Karpas-422 (cell line): Measurements from ENCODE around the gene SLMAP. TPM values are rescaled to one million over a fixed set of nuclear protein-coding genes. Genes with fewer than 3 reads are reported as not detected.
A peak's percentile ranks its signal among the peaks of the same experiment; 100 is the strongest.

Experiments
- DNase-seq: peaks from one replicate; pipeline ENCODE4 v3.0.0-alpha.2; 2015
- H2AFZ ChIP-seq: fragments of 200-600 bp; sonication (generic); 2 replicates; pipeline ENCODE4 v1.6.1; 2014; ENCODE audit warnings: antibody characterized with exemption, low read length, mixed read lengths
- H3K27ac ChIP-seq: fragments of 200-600 bp; sonication (generic); 2 replicates; pipeline ENCODE4 v1.5.1; 2014; ENCODE audit warnings: mild to moderate bottlenecking, low read length, moderate library complexity
- H3K27me3 ChIP-seq: fragments of 200-600 bp; sonication (generic); 2 replicates; pipeline ENCODE4 v1.6.1; 2014; ENCODE audit warnings: low read length, mixed read lengths
- H3K36me3 ChIP-seq: fragments of 200-600 bp; sonication (generic); 2 replicates; pipeline ENCODE4 v1.6.1; 2014; ENCODE audit warnings: low read length, mixed read lengths; ENCODE audit not compliant: insufficient read depth
- H3K4me1 ChIP-seq: fragments of 200-600 bp; sonication (generic); 2 replicates; pipeline ENCODE4 v1.6.1; 2014; ENCODE audit warnings: mild to moderate bottlenecking, low read length, mixed read lengths
- H3K4me2 ChIP-seq: fragments of 200-600 bp; sonication (generic); 2 replicates; pipeline ENCODE4 v1.6.1; 2014; ENCODE audit warnings: low read length, low read depth, mild to moderate bottlenecking; ENCODE audit not compliant: poor library complexity, severe bottlenecking
- H3K4me3 ChIP-seq: fragments of 200-600 bp; sonication (generic); 2 replicates; pipeline ENCODE4 v1.5.1; 2014; ENCODE audit warnings: mild to moderate bottlenecking, antibody characterized with exemption, low read length, mixed read lengths
- H3K79me2 ChIP-seq: fragments of 200-600 bp; sonication (generic); 2 replicates; pipeline ENCODE4 v1.6.1; 2014; ENCODE audit warnings: mild to moderate bottlenecking, low read length, mixed read lengths
- H3K9ac ChIP-seq: fragments of 200-600 bp; sonication (generic); 2 replicates; pipeline ENCODE4 v1.6.0; 2014; ENCODE audit warnings: low read length
- H3K9me2 ChIP-seq: fragments of 200-600 bp; sonication (generic), shearing (Covaris generic); replicated peaks from 2 replicates; pipeline ENCODE4 v1.6.0; 2014; ENCODE audit warnings: mild to moderate bottlenecking, low read length, moderate library complexity; ENCODE audit not compliant: insufficient read depth
- H3K9me3 ChIP-seq: fragments of 300-700, 200-600 bp; sonication (generic); 2 replicates; pipeline ENCODE4 v1.6.1; 2014; ENCODE audit warnings: low read length, mixed read lengths
- H4K20me1 ChIP-seq: fragments of 200-600 bp; sonication (generic); 2 replicates; pipeline ENCODE4 v1.6.1; 2014; ENCODE audit warnings: mild to moderate bottlenecking, antibody characterized with exemption, low read length, low read depth; ENCODE audit not compliant: insufficient read depth
- total RNA-seq: library from RNA; depleted of rRNA; stranded (reverse); fragments of >200 nt; shearing (Covaris generic); gene quantifications from 2 replicates; pipeline ENCODE4 v1.2.3, GENCODE V29; 2014; ENCODE audit warnings: low replicate concordance; rRNA removed

SLMAP gene
- 44.8 and 63.6 TPM in 2 replicates for total RNA-seq

GRCh38 chr3:57755741-57756527 lies at the start of gene SLMAP:
Gene SLMAP, plus strand, starts transcription at chr3:57756309. Its CDS starts 1,343 bp downstream, at chr3:57757652.
- H3K4me2 ChIP-seq = peak within 1 kb of the TSS; percentile 80
- no peaks in the 10 kb centered on the region for H3K9me2 ChIP-seq
- H3K36me3 ChIP-seq = peaks cover 11% of the 10 kb centered on the region; the same call in 1 of the 2 replicates
- no peaks in the 10 kb centered on the region for H3K9me3 ChIP-seq
- H3K79me2 ChIP-seq = peaks cover 48% of the 10 kb centered on the region
- DNase-seq = peak; percentile 98
- peak within 1 kb of the TSS; percentile 48; the same call in 1 of the 2 replicates for H3K27ac ChIP-seq
- H3K9ac ChIP-seq = peak within 1 kb of the TSS; percentile 93
- H2AFZ ChIP-seq = peak within 1 kb of the TSS; percentile 99
- no peaks in the 10 kb centered on the region for H3K27me3 ChIP-seq
- peaks cover 7% of the 10 kb centered on the region; the same call in 1 of the 2 replicates for H4K20me1 ChIP-seq
- H3K4me1 ChIP-seq = peaks cover 33% of the 10 kb centered on the region
- peak within 1 kb of the TSS; percentile 79 for H3K4me3 ChIP-seq

DNA sequence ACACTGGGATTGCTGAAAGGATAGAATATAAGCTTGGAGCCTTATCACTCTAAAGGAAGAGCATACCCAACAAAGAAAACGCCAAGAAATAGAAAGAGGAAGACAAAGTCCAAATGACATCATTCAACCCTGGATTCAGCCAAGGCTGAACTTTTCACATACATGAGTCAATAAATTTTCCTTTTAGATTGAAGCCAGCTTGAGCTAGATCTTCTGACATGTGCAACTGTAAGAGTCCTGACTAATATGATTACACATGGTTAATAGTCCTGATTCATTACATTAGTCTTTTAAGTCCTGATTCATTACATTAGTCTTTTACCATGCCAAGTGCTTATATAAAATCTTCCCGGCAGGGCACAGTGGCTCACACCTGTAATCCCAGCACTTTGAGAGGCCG lies 49.6 kb upstream of the SLMAP start:
- Histone ChIP-seq H3K27ac (no peak overlapping the region), H2AFZ (no peak overlapping the region), H4K20me1 (no peaks in the 10 kb centered on the region), H3K4me1 (no peaks in the 10 kb centered on the region), H3K4me3 (no peak overlapping the region), H3K4me2 (no peak overlapping the region), H3K36me3 (no peaks in the 10 kb centered on the region), H3K27me3 (no peaks in the 10 kb centered on the region), H3K9me2 (no peaks in the 10 kb centered on the region), H3K9ac (no peak overlapping the region), H3K9me3 (no peaks in the 10 kb centered on the region), H3K79me2 (no peaks in the 10 kb centered on the region)
- no peak for DNase-seq

DNA sequence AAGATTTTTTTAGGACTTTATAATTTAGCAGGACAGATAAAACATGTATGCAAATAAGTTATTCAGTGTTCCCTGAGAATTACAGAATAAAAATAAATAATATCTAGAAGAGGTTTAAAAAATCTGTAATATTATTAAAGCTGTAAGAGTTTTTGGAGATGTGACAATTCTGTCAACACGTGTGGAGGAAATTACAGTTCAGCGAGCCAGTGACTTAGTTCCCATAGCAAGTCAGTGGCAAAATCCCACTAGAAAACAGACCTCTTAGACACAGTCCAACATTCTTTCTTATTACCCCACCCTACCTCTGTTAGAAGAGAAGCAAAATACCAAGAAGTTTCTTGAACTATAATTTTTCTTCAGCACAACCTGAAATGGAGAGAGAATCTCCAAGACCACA lies 47.1 kb upstream of the SLMAP start:
- Histone ChIP-seq H2AFZ (no peak overlapping the region), H3K9me2 (no peaks in the 10 kb centered on the region), H3K27ac (no peak overlapping the region), H3K4me2 (no peak overlapping the region), H3K4me3 (no peak overlapping the region), H3K9me3 (no peaks in the 10 kb centered on the region), H3K27me3 (no peaks in the 10 kb centered on the region), H3K36me3 (no peaks in the 10 kb centered on the region), H3K9ac (no peak overlapping the region), H4K20me1 (no peaks in the 10 kb centered on the region), H3K4me1 (no peaks in the 10 kb centered on the region), H3K79me2 (no peaks in the 10 kb centered on the region)
- DNase-seq = no peak

DNA sequence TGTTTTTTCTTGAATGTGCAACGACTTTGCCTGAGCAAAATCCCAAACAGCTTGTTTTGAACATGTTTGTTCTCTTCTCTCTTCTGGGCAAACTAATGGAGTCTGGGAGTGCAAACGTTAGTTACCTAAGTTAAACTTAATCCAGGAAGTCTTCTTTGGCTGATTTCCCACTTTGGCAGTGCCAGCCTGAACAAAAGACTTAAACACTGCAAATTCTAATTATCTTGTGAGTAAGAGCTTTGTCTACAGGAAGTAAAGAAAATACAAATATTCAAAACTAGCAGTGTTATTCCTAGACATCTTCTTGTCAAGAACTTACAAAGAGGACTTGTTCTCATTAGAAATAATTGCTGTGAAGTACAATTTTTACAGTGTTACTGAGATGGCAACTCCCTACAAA lies 46.5 kb upstream of the SLMAP start:
- H3K9me3 ChIP-seq = no peaks in the 10 kb centered on the region
- no peak overlapping the region for H3K9ac ChIP-seq
- DNase-seq = no peak
- no peak overlapping the region for H2AFZ ChIP-seq
- no peak overlapping the region for H3K4me3 ChIP-seq
- H4K20me1 ChIP-seq = no peaks in the 10 kb centered on the region
- H3K79me2 ChIP-seq = no peaks in the 10 kb centered on the region
- H3K4me2 ChIP-seq = no peak overlapping the region
- no peaks in the 10 kb centered on the region for H3K4me1 ChIP-seq
- no peak overlapping the region for H3K27ac ChIP-seq
- H3K9me2 ChIP-seq = no peaks in the 10 kb centered on the region
- H3K36me3 ChIP-seq = no peaks in the 10 kb centered on the region
- no peaks in the 10 kb centered on the region for H3K27me3 ChIP-seq

GRCh38 chr3:57715686-57716085 lies 40.4 kb upstream of the SLMAP start:
- no peak for DNase-seq
- no peak overlapping the region for H3K9ac ChIP-seq

GRCh38 chr3:57717205-57717868 lies 38.8 kb upstream of the SLMAP start:
- H4K20me1 ChIP-seq = no peaks in the 10 kb centered on the region
- H3K4me1 ChIP-seq = no peaks in the 10 kb centered on the region
- no peak for DNase-seq
- no peak overlapping the region for H3K4me2 ChIP-seq
- no peaks in the 10 kb centered on the region for H3K36me3 ChIP-seq
- no peak overlapping the region for H3K27ac ChIP-seq
- no peaks in the 10 kb centered on the region for H3K9me2 ChIP-seq
- no peak overlapping the region for H2AFZ ChIP-seq
- H3K4me3 ChIP-seq = no peak overlapping the region
- H3K27me3 ChIP-seq = no peaks in the 10 kb centered on the region
- no peak overlapping the region for H3K9ac ChIP-seq
- H3K79me2 ChIP-seq = no peaks in the 10 kb centered on the region
- no peaks in the 10 kb centered on the region for H3K9me3 ChIP-seq

More at GRCh38 chr3:57715686-57716085, 40.4 kb upstream of the SLMAP start:
- Histone ChIP-seq H3K79me2 (no peaks in the 10 kb centered on the region), H3K27ac (no peak overlapping the region), H4K20me1 (no peaks in the 10 kb centered on the region), H3K9me3 (no peaks in the 10 kb centered on the region), H3K4me1 (no peaks in the 10 kb centered on the region), H3K27me3 (no peaks in the 10 kb centered on the region), H2AFZ (no peak overlapping the region), H3K36me3 (no peaks in the 10 kb centered on the region), H3K9me2 (no peaks in the 10 kb centered on the region), H3K4me2 (no peak overlapping the region), H3K4me3 (no peak overlapping the region)

- no peaks in the 10 kb centered on the region for H3K79me2 ChIP-seq
- H3K9ac ChIP-seq = no peak overlapping the region
- no peaks in the 10 kb centered on the region for H3K9me2 ChIP-seq
- no peak overlapping the region for H3K4me3 ChIP-seq
- no peaks in the 10 kb centered on the region for H3K4me1 ChIP-seq
- H3K27ac ChIP-seq = no peak overlapping the region
- no peaks in the 10 kb centered on the region for H3K36me3 ChIP-seq
- no peaks in the 10 kb centered on the region for H3K9me3 ChIP-seq
- H3K4me2 ChIP-seq = no peak overlapping the region
- no peaks in the 10 kb centered on the region for H3K27me3 ChIP-seq
- no peak for DNase-seq
- no peaks in the 10 kb centered on the region for H4K20me1 ChIP-seq
- H2AFZ ChIP-seq = no peak overlapping the region
Measured at GRCh38 chr3:57718118-57718517, 38.0 kb upstream of the SLMAP start.

GRCh38 chr3:57726397-57726796 lies 29.7 kb upstream of the SLMAP start:
- Histone ChIP-seq H2AFZ (no peak overlapping the region), H4K20me1 (no peaks in the 10 kb centered on the region), H3K9ac (no peak overlapping the region)

More at GRCh38 chr3:57726397-57726796, 29.7 kb upstream of the SLMAP start:
- no peak overlapping the region for H3K4me3 ChIP-seq
- H3K27me3 ChIP-seq = no peaks in the 10 kb centered on the region
- DNase-seq = no peak
- H3K27ac ChIP-seq = no peak overlapping the region
- no peaks in the 10 kb centered on the region for H3K36me3 ChIP-seq
- H3K4me2 ChIP-seq = no peak overlapping the region
- no peaks in the 10 kb centered on the region for H3K79me2 ChIP-seq
- peaks cover 3% of the 10 kb centered on the region; the same call in 1 of the 2 replicates for H3K4me1 ChIP-seq
- no peaks in the 10 kb centered on the region for H3K9me2 ChIP-seq
- no peaks in the 10 kb centered on the region for H3K9me3 ChIP-seq
